A549 (cell line): ENCODE data around the gene PHEX. TPM values are rescaled to one million over a fixed set of nuclear protein-coding genes. Genes with fewer than 3 reads are reported as not detected.

ENCODE experiments used
- ATAC-seq, 2 experiments: fragments of 200-7000 bp in 1 of 2; fragments of >200 bp in 1 of 2; cut with Nextera tagmentation in 1 of 2; cut with Tn5 transposase in 1 of 2; 3 replicates each; pipeline versions ENCODE4 v1.8.0 to v1.9.1; 2018 to 2020; ENCODE audit warnings: mild to moderate bottlenecking in 1 of 2, moderate library complexity in 1 of 2
- CTCF ChIA-PET: fragments of 300-600 bp; sonication (Branson Sonifier 250); formaldehyde crosslinking; extraction: SDS; loops from one replicate; lab custom pipeline; 2021; ENCODE audit warnings: antibody characterized with exemption, inconsistent platforms; lab: Yijun Ruan, JAX
- POLR2A ChIA-PET: fragments of 350-600 bp; formaldehyde crosslinking; extraction: SDS; loops from one replicate; lab custom pipeline; 2021; ENCODE audit warnings: antibody characterized with exemption, inconsistent platforms; lab: Yijun Ruan, JAX
- DNase-seq, 2 experiments: peaks; one replicate each; pipeline versions ENCODE4 v3.0.0 to v3.0.0-alpha.2; 2011 to 2016; ENCODE audit warnings: low read depth in 1 of 2, low spot score in 1 of 2
- FAIRE-seq: peaks from 2 replicates; lab custom pipeline; 2011; peaks lifted over from hg19 to GRCh38; lab: Jason Lieb, UNC
- H3K27ac ChIP-seq, 2 experiments: fragments of >200 bp; sonication (Bioruptor Twin); formaldehyde crosslinking; 3 replicates each; pipeline ENCODE4 v1.5.1; 2016 to 2017
- H3K4me1 ChIP-seq: fragments of >200 bp; sonication (Bioruptor Twin); formaldehyde crosslinking; 3 replicates; pipeline ENCODE4 v1.6.1; 2016
- H3K4me2 ChIP-seq: fragments of >200 bp; sonication (Bioruptor Twin); formaldehyde crosslinking; 3 replicates; pipeline ENCODE4 v1.6.1; 2016
- H3K4me3 ChIP-seq: fragments of >200 bp; sonication (Bioruptor Twin); formaldehyde crosslinking; 3 replicates; pipeline ENCODE4 v1.5.1; 2016
- H3K9me3 ChIP-seq: fragments of >200 bp; sonication (Bioruptor Twin); formaldehyde crosslinking; 3 replicates; pipeline ENCODE4 v1.6.1; 2016
- BHLHE40 ChIP-seq: IDR thresholded peaks from 2 replicates; pipeline ENCODE4 v1.6.1; 2012; ENCODE audit warnings: low read depth, low read length, inconsistent platforms
- CBX8 ChIP-seq: fragments of 200-600 bp; sonication (generic); IDR thresholded peaks from 2 replicates; pipeline ENCODE4 v1.6.1; 2016
- CHD2 ChIP-seq: fragments of 150-350 bp; IDR thresholded peaks from 2 replicates; pipeline ENCODE4 v1.6.1; 2014; ENCODE audit warnings: low read length; ENCODE audit not compliant: partially characterized antibody
- EHF ChIP-seq: fragments of 250-450 bp; sonication (Bioruptor Pico); IDR thresholded peaks from 2 replicates; pipeline ENCODE4 v1.5.0; 2020; ENCODE audit warnings: mild to moderate bottlenecking
- FOSB ChIP-seq: fragments of 250-450 bp; sonication (Bioruptor Pico); IDR thresholded peaks from 2 replicates; pipeline ENCODE4 v1.5.0; 2020; ENCODE audit warnings: mild to moderate bottlenecking, moderate library complexity
- FOXS1 ChIP-seq: fragments of 250-450 bp; sonication (Bioruptor Pico); IDR thresholded peaks from 2 replicates; pipeline ENCODE4 v1.5.0; 2020; ENCODE audit warnings: mild to moderate bottlenecking, moderate library complexity
- HOXB13 ChIP-seq: fragments of 250-450 bp; sonication (Bioruptor Pico); IDR thresholded peaks from 2 replicates; pipeline ENCODE4 v1.5.0; 2020; ENCODE audit warnings: low read depth, mild to moderate bottlenecking, moderate library complexity
- HOXB5 ChIP-seq: fragments of 250-450 bp; sonication (Bioruptor Pico); IDR thresholded peaks from 2 replicates; pipeline ENCODE4 v1.5.0; 2020; ENCODE audit warnings: mild to moderate bottlenecking, moderate library complexity
- JUNB ChIP-seq: fragments of >200 bp; sonication (Bioruptor Twin); formaldehyde crosslinking; IDR thresholded peaks from 2 replicates; pipeline ENCODE4 v1.6.1; 2016
- KDM5A ChIP-seq: fragments of 200-600 bp; sonication (generic); IDR thresholded peaks from 2 replicates; pipeline ENCODE4 v1.6.1; 2016; ENCODE audit warnings: antibody characterized with exemption, mild to moderate bottlenecking
- MAFK ChIP-seq: fragments of 450-650 bp; IDR thresholded peaks from 2 replicates; pipeline ENCODE4 v1.6.1; 2014; ENCODE audit not compliant: partially characterized antibody
- MYC ChIP-seq: IDR thresholded peaks from 2 replicates; pipeline ENCODE4 v1.6.1; 2012; ENCODE audit warnings: mild to moderate bottlenecking, inconsistent platforms, low read length, improper control_type of control experiment, borderline replicate concordance
- NR3C1 ChIP-seq: fragments of >200 bp; sonication (Bioruptor Twin); formaldehyde crosslinking; IDR thresholded peaks from 3 replicates; pipeline ENCODE4 v1.6.1; 2017
- POLR2AphosphoS2 ChIP-seq: conservative IDR thresholded peaks from 2 replicates; pipeline ENCODE4 v1.6.1; 2012; ENCODE audit warnings: low read length, improper control_type of control experiment, inconsistent platforms
- RAD21 ChIP-seq, 2 experiments: fragments of >200 bp in 1 of 2; sonication (Bioruptor Twin) in 1 of 2; formaldehyde crosslinking in 1 of 2; IDR thresholded peaks in 1 of 2; conservative IDR thresholded peaks in 1 of 2; 2 replicates in 1 of 2; 3 replicates in 1 of 2; pipeline ENCODE4 v1.6.1; 2012 to 2018; ENCODE audit warnings: inconsistent platforms in 1 of 2
- RARB ChIP-seq: fragments of 250-450 bp; sonication (Bioruptor Pico); IDR thresholded peaks from 2 replicates; pipeline ENCODE4 v1.8.0; 2021; ENCODE audit warnings: mild to moderate bottlenecking, moderate library complexity
- SMC3 ChIP-seq: fragments of >200 bp; sonication (Bioruptor Twin); formaldehyde crosslinking; IDR thresholded peaks from 3 replicates; pipeline ENCODE4 v1.6.1; 2018; ENCODE audit warnings: inconsistent platforms
- SREBF2 ChIP-seq: fragments of 450-650 bp; IDR thresholded peaks from 2 replicates; pipeline ENCODE4 v1.6.1; 2014; ENCODE audit warnings: mild to moderate bottlenecking, moderate library complexity
- ZFP36 ChIP-seq: fragments of 450-650 bp; IDR thresholded peaks from 2 replicates; pipeline ENCODE4 v1.6.1; 2014; ENCODE audit warnings: borderline replicate concordance; ENCODE audit not compliant: partially characterized antibody
- ZNF302 ChIP-seq: fragments of 250-450 bp; sonication (Bioruptor Pico); IDR thresholded peaks from 2 replicates; pipeline ENCODE4 v1.9.0; 2021; ENCODE audit warnings: inconsistent platforms, mild to moderate bottlenecking, moderate library complexity
- ZSCAN20 ChIP-seq: fragments of 250-450 bp; sonication (Bioruptor Pico); IDR thresholded peaks from 2 replicates; pipeline ENCODE4 v1.8.0; 2022; ENCODE audit warnings: mild to moderate bottlenecking, moderate library complexity
- WGBS: methylation state at CpG from one replicate; pipeline ENCODE4 v1.1.6; 2017; ENCODE audit errors: missing lambda C conversion rate; 5-methylcytosine and 5-hydroxymethylcytosine counted together
- polyA plus RNA-seq, 4 experiments: library from polyadenylated mRNA; depleted of rRNA in 3 of 4; stranded (reverse); fragments of >200 nt; fragmentation: RNase III in 1 of 4; extraction: RNeasy Plus Mini Kit Qiagen cat#74134 plus additional on column Dnase treatment in 1 of 4; gene quantifications; 2 replicates in 3 of 4; 3 replicates in 1 of 4; pipeline ENCODE4 v1.2.3, GENCODE V29; 2011 to 2017
- TF ChIP-seq, protein P1 (sequence below): IDR thresholded peaks from 2 replicates; pipeline ENCODE4 v1.6.1; 2012
- TF ChIP-seq, protein P2 (sequence below): fragments of 250-450 bp; sonication (Bioruptor Pico); IDR thresholded peaks from 2 replicates; pipeline ENCODE4 v1.5.0; 2020; ENCODE audit warnings: low read depth, mild to moderate bottlenecking, moderate library complexity
- TF ChIP-seq, protein P3 (sequence below): fragments of 250-450 bp; sonication (Bioruptor Pico); IDR thresholded peaks from 2 replicates; pipeline ENCODE4 v1.5.0; 2021; ENCODE audit warnings: mild to moderate bottlenecking, moderate library complexity, borderline replicate concordance
- TF ChIP-seq, protein P4 (sequence below): IDR thresholded peaks from 2 replicates; pipeline ENCODE4 v1.6.1; 2012
- TF ChIP-seq, protein P5 (sequence below): fragments of >200 bp; sonication (Bioruptor Twin); formaldehyde crosslinking; IDR thresholded peaks from 3 replicates; pipeline ENCODE4 v1.6.1; 2016
- TF ChIP-seq, protein P6 (sequence below): fragments of >200 bp; sonication (Bioruptor Twin); formaldehyde crosslinking; IDR thresholded peaks from 3 replicates; pipeline ENCODE4 v1.5.1; 2016

Gene PHEX
- polyA plus RNA-seq, 2 of the 4 experiments (the other 2 are of a cell fraction): 0.28 to 0.98 TPM

DNA sequence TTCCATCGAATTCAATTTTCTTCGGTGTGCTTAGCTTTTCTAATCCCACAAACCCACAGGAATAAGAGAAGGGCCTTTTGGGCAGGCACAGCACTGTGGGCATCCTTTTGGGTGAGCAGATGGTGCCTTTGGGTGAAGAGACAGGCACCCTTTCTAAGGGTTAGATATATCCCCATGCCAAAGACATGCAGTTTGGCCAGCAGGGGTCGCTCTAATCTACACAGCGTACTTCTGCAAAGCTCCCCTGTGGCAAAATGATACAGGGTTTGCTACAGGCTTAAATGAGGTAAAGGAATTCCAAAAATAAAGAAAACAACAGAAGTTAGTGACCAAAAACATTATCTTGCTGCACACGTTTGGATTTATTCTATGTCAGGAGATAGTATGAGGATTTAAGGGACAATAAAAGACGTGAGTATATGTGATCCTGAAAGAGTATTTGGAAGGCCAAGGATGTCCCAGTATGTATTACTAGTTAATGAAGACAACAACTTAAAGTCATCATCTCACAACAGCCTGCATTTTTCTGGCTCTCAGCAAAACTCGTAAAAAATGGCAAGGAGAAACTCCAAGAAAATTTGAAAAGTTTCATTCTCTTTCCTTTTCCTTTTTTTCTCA lies 49.5 kb downstream of the PHEX start:
- peak; percentile 18 for FAIRE-seq

DNA sequence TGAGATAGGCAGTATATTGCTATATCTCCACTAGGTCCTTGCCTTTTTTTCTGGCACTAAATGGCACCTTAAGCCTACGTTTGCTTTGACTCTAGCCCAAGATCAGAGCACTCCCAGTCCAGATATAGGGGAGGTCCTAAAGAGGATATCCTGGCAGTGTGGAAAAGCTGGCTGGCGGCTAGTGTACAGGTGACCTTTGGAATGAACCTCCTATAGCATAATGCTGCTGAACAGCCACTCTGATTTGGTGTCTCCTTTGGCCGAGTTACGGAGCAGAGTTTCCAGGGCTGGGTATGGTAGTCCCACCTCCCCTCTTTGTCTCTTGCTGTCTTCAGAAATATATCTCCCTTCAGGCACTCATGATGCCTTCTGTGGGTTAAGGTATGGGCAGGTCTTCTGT lies 53.9 kb downstream of the PHEX start:
- ChIA-PET CTCF (no interaction called here), POLR2A (no interaction called here)
- Histone ChIP-seq H3K4me2 (no peak overlapping the region), H3K27ac (no peak overlapping the region), H3K4me3 (no peak overlapping the region), H3K9me3 (no peaks in the 10 kb centered on the region), H3K4me1 (no peaks in the 10 kb centered on the region)
- ATAC-seq (no peak), FAIRE-seq (no peak), DNase-seq (no peak)
- WGBS: 83% methylated on average over 4 of the region's 4 CpGs
- no peak for TF ChIP-seq KDM5A
- TF ChIP-seq, protein P1, sequence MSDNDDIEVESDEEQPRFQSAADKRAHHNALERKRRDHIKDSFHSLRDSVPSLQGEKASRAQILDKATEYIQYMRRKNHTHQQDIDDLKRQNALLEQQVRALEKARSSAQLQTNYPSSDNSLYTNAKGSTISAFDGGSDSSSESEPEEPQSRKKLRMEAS: no peak
- TF ChIP-seq, protein P2, sequence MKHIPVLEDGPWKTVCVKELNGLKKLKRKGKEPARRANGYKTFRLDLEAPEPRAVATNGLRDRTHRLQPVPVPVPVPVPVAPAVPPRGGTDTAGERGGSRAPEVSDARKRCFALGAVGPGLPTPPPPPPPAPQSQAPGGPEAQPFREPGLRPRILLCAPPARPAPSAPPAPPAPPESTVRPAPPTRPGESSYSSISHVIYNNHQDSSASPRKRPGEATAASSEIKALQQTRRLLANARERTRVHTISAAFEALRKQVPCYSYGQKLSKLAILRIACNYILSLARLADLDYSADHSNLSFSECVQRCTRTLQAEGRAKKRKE: no peak
- TF ChIP-seq, protein P3, sequence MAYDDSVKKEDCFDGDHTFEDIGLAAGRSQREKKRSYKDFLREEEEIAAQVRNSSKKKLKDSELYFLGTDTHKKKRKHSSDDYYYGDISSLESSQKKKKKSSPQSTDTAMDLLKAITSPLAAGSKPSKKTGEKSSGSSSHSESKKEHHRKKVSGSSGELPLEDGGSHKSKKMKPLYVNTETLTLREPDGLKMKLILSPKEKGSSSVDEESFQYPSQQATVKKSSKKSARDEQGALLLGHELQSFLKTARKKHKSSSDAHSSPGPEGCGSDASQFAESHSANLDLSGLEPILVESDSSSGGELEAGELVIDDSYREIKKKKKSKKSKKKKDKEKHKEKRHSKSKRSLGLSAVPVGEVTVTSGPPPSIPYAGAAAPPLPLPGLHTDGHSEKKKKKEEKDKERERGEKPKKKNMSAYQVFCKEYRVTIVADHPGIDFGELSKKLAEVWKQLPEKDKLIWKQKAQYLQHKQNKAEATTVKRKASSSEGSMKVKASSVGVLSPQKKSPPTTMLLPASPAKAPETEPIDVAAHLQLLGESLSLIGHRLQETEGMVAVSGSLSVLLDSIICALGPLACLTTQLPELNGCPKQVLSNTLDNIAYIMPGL (CRISPR knock-in tag): no peak
- TF ChIP-seq HOXB5 (CRISPR knock-in tag): no peak
- TF ChIP-seq, protein P4, sequence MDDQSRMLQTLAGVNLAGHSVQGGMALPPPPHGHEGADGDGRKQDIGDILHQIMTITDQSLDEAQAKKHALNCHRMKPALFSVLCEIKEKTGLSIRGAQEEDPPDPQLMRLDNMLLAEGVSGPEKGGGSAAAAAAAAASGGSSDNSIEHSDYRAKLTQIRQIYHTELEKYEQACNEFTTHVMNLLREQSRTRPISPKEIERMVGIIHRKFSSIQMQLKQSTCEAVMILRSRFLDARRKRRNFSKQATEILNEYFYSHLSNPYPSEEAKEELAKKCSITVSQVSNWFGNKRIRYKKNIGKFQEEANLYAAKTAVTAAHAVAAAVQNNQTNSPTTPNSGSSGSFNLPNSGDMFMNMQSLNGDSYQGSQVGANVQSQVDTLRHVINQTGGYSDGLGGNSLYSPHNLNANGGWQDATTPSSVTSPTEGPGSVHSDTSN: no peak
- no peak for TF ChIP-seq EHF (CRISPR knock-in tag)
- no peak for TF ChIP-seq ZNF302 (CRISPR knock-in tag)
- TF ChIP-seq FOSB (CRISPR knock-in tag): no peak
- TF ChIP-seq POLR2AphosphoS2: no peak
- TF ChIP-seq, protein P5, sequence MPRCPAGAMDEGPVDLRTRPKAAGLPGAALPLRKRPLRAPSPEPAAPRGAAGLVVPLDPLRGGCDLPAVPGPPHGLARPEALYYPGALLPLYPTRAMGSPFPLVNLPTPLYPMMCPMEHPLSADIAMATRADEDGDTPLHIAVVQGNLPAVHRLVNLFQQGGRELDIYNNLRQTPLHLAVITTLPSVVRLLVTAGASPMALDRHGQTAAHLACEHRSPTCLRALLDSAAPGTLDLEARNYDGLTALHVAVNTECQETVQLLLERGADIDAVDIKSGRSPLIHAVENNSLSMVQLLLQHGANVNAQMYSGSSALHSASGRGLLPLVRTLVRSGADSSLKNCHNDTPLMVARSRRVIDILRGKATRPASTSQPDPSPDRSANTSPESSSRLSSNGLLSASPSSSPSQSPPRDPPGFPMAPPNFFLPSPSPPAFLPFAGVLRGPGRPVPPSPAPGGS: no peak
- no peak for TF ChIP-seq RARB
- no peak for TF ChIP-seq MAFK

More for the DNA sequence above, 49.5 kb downstream of the PHEX start:
- ChIA-PET POLR2A (no interaction called here), CTCF (interaction anchor here (0.6 to 4.1 kb wide), 7 partner anchors 9 to 131 kb away, joined by 3 to 14 read pairs (median 4); no protein-coding TSS in a partner anchor)
- peak; percentile 64 to 93; a peak in 5 of 6 replicates for ATAC-seq
- WGBS: 45% methylated on average over 7 of the region's 7 CpGs
- Histone ChIP-seq H3K9me3 (no peaks in the 10 kb centered on the region), H3K4me3 (no peak overlapping the region)
- peak in 1 of 2 experiments; percentile 63 for DNase-seq
- TF ChIP-seq, protein P1: no peak
- TF ChIP-seq ZSCAN20 (CRISPR knock-in tag) (no peak), MAFK (no peak), FOSB (CRISPR knock-in tag) (no peak), RAD21 (conservative IDR thresholded peaks at IDR 0.05 in 1 of 2, IDR thresholded peaks at IDR 0.05 in 1 of 2) (peak; percentile 58 to 72), CHD2 (no peak), NR3C1 (no peak), JUNB (no peak), ZFP36 (no peak), HOXB13 (CRISPR knock-in tag) (no peak), MYC (no peak), SMC3 (peak; percentile 39; the same call in 1 of the 3 replicates), SREBF2 (no peak), RARB (no peak), FOXS1 (CRISPR knock-in tag) (no peak), POLR2AphosphoS2 (no peak), CBX8 (no peak), BHLHE40 (no peak)
- TF ChIP-seq, protein P5: no peak
- TF ChIP-seq, protein P6, sequence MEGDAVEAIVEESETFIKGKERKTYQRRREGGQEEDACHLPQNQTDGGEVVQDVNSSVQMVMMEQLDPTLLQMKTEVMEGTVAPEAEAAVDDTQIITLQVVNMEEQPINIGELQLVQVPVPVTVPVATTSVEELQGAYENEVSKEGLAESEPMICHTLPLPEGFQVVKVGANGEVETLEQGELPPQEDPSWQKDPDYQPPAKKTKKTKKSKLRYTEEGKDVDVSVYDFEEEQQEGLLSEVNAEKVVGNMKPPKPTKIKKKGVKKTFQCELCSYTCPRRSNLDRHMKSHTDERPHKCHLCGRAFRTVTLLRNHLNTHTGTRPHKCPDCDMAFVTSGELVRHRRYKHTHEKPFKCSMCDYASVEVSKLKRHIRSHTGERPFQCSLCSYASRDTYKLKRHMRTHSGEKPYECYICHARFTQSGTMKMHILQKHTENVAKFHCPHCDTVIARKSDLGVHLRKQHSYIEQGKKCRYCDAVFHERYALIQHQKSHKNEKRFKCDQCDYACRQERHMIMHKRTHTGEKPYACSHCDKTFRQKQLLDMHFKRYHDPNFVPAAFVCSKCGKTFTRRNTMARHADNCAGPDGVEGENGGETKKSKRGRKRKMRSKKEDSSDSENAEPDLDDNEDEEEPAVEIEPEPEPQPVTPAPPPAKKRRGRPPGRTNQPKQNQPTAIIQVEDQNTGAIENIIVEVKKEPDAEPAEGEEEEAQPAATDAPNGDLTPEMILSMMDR: peak; percentile 58
- TF ChIP-seq, protein P3 (CRISPR knock-in tag): no peak
- TF ChIP-seq, all 56 proteins: peak for 3
- Histone ChIP-seq H3K4me1 (no peaks in the 10 kb centered on the region), H3K4me2 (no peak overlapping the region), H3K27ac (no peak overlapping the region)
